B cell (primary cell): Measurements from ENCODE around the gene CD4. TPM values are rescaled to one million over a fixed set of nuclear protein-coding genes. Genes with fewer than 3 reads are reported as not detected.

Experiments
- ATAC-seq: fragments of 200-7000 bp; cut with Tn5 transposase; one replicate; pipeline ENCODE4 v1.10.0; 2021; ENCODE audit warnings: low read depth, mild to moderate bottlenecking, moderate number of reproducible peaks, moderate library complexity
- CTCF ChIA-PET: fragments of 350-600 bp; sonication (Branson Sonifier 250); formaldehyde crosslinking; loops from one replicate; lab custom pipeline; 2021; ENCODE audit warnings: antibody characterized with exemption, inconsistent platforms; lab: Charles Lee
- POLR2A ChIA-PET: fragments of 350-600 bp; sonication (Branson Sonifier 250); formaldehyde crosslinking; loops from one replicate; lab custom pipeline; 2021; ENCODE audit warnings: antibody characterized with exemption; lab: Charles Lee
- DNase-seq: peaks from one replicate; pipeline ENCODE4 v3.0.0; 2013
- H2AFZ ChIP-seq: 2 replicates; pipeline ENCODE4 v1.6.1; 2012; ENCODE audit warnings: mild to moderate bottlenecking, low read depth, low read length; ENCODE audit not compliant: insufficient read depth, poor library complexity, severe bottlenecking
- H3K27ac ChIP-seq, 2 donors: 1 replicate in 1 of 2; 2 replicates in 1 of 2; pipeline ENCODE4 v1.5.1; 2012 to 2013; ENCODE audit warnings: low read length in 2 of 2, mild to moderate bottlenecking in 2 of 2, moderate library complexity in 1 of 2
- H3K27me3 ChIP-seq, 4 experiments: fragments of 200-600 bp in 1 of 4; sonication (generic) in 1 of 4; replicated peaks in 1 of 4; 1 replicate in 2 of 4; 2 replicates in 2 of 4; pipeline versions ENCODE4 v1.6.1 to v1.7.0; 2013 to 2016; ENCODE audit warnings: low read length in 3 of 4, mild to moderate bottlenecking in 2 of 4, mixed read lengths in 1 of 4, moderate library complexity in 1 of 4; ENCODE audit not compliant: insufficient read depth in 4 of 4, control insufficient read depth in 3 of 4; ENCODE audit errors: control extremely low read depth in 1 of 4
- H3K36me3 ChIP-seq, 2 experiments: replicated peaks in 1 of 2; 1 replicate in 1 of 2; 2 replicates in 1 of 2; pipeline versions ENCODE4 v1.6.1 to v1.7.1; 2013; ENCODE audit warnings: low read length in 1 of 2; ENCODE audit not compliant: insufficient read depth in 2 of 2, control insufficient read depth in 1 of 2; ENCODE audit errors: control extremely low read depth in 1 of 2, extremely low read depth in 1 of 2
- H3K4me1 ChIP-seq, 2 donors: fragments of 200-600 bp in 1 of 2; sonication (generic) in 1 of 2; 1 replicate in 1 of 2; 2 replicates in 1 of 2; pipeline versions ENCODE4 v1.5.1 to v1.6.1; 2013 to 2017; ENCODE audit warnings: low read length in 2 of 2; ENCODE audit not compliant: control insufficient read depth in 2 of 2, insufficient read depth in 2 of 2
- H3K4me2 ChIP-seq: replicated peaks from 2 replicates; pipeline ENCODE3; 2012; ENCODE audit warnings: mild to moderate bottlenecking, low read depth, low read length; ENCODE audit not compliant: poor library complexity, severe bottlenecking
- H3K4me3 ChIP-seq, 5 experiments: fragments of 200-600 bp in 1 of 5; sonication (generic) in 1 of 5; 1 replicate in 3 of 5; 2 replicates in 2 of 5; pipeline versions ENCODE4 v1.5.1 to v1.7.0; 2011 to 2016; ENCODE audit warnings: low read length in 4 of 5, mild to moderate bottlenecking in 4 of 5, low read depth in 2 of 5, control low read depth in 1 of 5, moderate library complexity in 1 of 5; ENCODE audit not compliant: insufficient read depth in 1 of 5; ENCODE audit errors: control extremely low read depth in 1 of 5, extremely low read depth in 1 of 5
- H3K79me2 ChIP-seq: fragments of 200-600 bp; sonication (generic); one replicate; pipeline ENCODE4 v1.6.0; 2016; ENCODE audit warnings: low read length; ENCODE audit not compliant: control insufficient read depth, insufficient read depth
- H3K9ac ChIP-seq: fragments of 200-600 bp; sonication (generic); 2 replicates; pipeline ENCODE4 v1.6.1; 2017; ENCODE audit warnings: mild to moderate bottlenecking, low read length, moderate library complexity
- H3K9me3 ChIP-seq, 3 donors: one replicate each; pipeline versions ENCODE4 v1.6.1 to v1.7.1; 2013; ENCODE audit warnings: low read length in 2 of 3; ENCODE audit not compliant: control insufficient read depth in 2 of 3, insufficient read depth in 1 of 3; ENCODE audit errors: control extremely low read depth in 1 of 3
- H4K20me1 ChIP-seq: 2 replicates; pipeline ENCODE4 v1.6.0; 2012; ENCODE audit warnings: mild to moderate bottlenecking, low read length; ENCODE audit not compliant: insufficient read depth, control insufficient read depth, poor library complexity, severe bottlenecking
- H3K27ac Mint-ChIP-seq: one replicate; pipeline ENCODE4 v1.8.0; 2021; ENCODE audit warnings: mixed read lengths
- H3K27me3 Mint-ChIP-seq: one replicate; pipeline ENCODE4 v1.8.0; 2021; ENCODE audit warnings: mixed read lengths
- H3K4me1 Mint-ChIP-seq: one replicate; pipeline ENCODE4 v1.8.0; 2021; ENCODE audit warnings: mixed read lengths
- H3K4me3 Mint-ChIP-seq: one replicate; pipeline ENCODE4 v1.8.0; 2021; ENCODE audit warnings: mixed read lengths
- H3K9me3 Mint-ChIP-seq: one replicate; pipeline ENCODE4 v1.8.0; 2022; ENCODE audit warnings: mixed read lengths; ENCODE audit not compliant: insufficient read depth
- CTCF ChIP-seq: fragments of 200-600 bp; IDR thresholded peaks from one replicate; pipeline ENCODE4 v1.8.0; 2022; ENCODE audit warnings: antibody characterized with exemption, mild to moderate bottlenecking
- EZH2 ChIP-seq: IDR thresholded peaks from 2 replicates; pipeline ENCODE4 v1.6.1; 2012; ENCODE audit warnings: borderline replicate concordance, low read depth, mild to moderate bottlenecking, moderate library complexity, low read length; ENCODE audit not compliant: insufficient read depth, poor library complexity, severe bottlenecking
- WGBS: methylation state at CpG from one replicate; pipeline ENCODE4 v1.1.5; 2013; ENCODE audit warnings: missing lambda C conversion rate; ENCODE audit not compliant: insufficient coverage; 5-methylcytosine and 5-hydroxymethylcytosine counted together
- intact Hi-C: fragments of 100-400 bp; cut with micrococcal nuclease; formaldehyde crosslinking; loops from one replicate; pipeline ENCODE4 v1.10.0; 2022
- polyA plus RNA-seq: library from polyadenylated mRNA; depleted of rRNA; stranded (reverse); fragments of >200 nt; gene quantifications from 2 replicates; pipeline ENCODE4 v1.2.3, GENCODE V29; 2012
- total RNA-seq, 2 donors: library from RNA; stranded (reverse); fragments of 120-200 nt in 1 of 2; gene quantifications; 1 replicate in 1 of 2; 2 replicates in 1 of 2; pipeline versions ENCODE4 v1.2.3 to v1.2.4, GENCODE V29; 2013 to 2022

CD4 gene
- total and polyA plus RNA-seq, 2 donors (not counting 1 experiment from before 2014, with no cell fraction given), result 0.49 to 2.2 TPM

GRCh38 chr12:6779708-6780432 is 9.5 kb upstream of the CD4 start:
- no peak overlapping the region for H3K4me2 ChIP-seq
- ChIA-PET POLR2A (interaction anchor here (0.5 to 2.2 kb wide), 2 partner anchors 27 to 55 kb away, joined by 5 read pairs; partner anchors contain the start of gene MLF2), CTCF (interaction anchor here (0.7 to 7.8 kb wide), 12 partner anchors 12 to 216 kb away, joined by 3 to 109 read pairs (median 4); partner anchors contain the start of gene MLF2)
- H3K27ac ChIP-seq, result no peak overlapping the region
- no peak overlapping the region for H3K9ac ChIP-seq
- Mint-ChIP-seq H3K9me3 (no peaks in the 10 kb centered on the region), H3K27me3 (peaks cover 32% of the 10 kb centered on the region), H3K27ac (no peak overlapping the region), H3K4me3 (no peak overlapping the region), H3K4me1 (peaks cover 11% of the 10 kb centered on the region)
- WGBS, result 88% methylated on average over 4 of the region's 6 CpGs
- no peaks in the 10 kb centered on the region for H3K36me3 ChIP-seq
- intact Hi-C loops, result loop anchor here (1.0 to 2.0 kb wide), 5 partner anchors 27 to 226 kb away; partner anchors contain the start of genes MLF2 and ZNF384
- TF ChIP-seq EZH2 (no peak), CTCF (no peak)
- H3K27me3 ChIP-seq, result peaks cover 0 to 32% (median 22%) of the 10 kb centered on the region in 4 experiments
- H3K79me2 ChIP-seq, result no peaks in the 10 kb centered on the region
- peaks cover 9 to 14% of the 10 kb centered on the region in 2 donors for H3K4me1 ChIP-seq
- no peaks in the 10 kb centered on the region for H4K20me1 ChIP-seq
- H2AFZ ChIP-seq, result no peak overlapping the region
- no peak overlapping the region for H3K4me3 ChIP-seq
- no peak for DNase-seq
- peaks cover 0 to 6% (median 0%) of the 10 kb centered on the region in 3 donors for H3K9me3 ChIP-seq
- no peak for ATAC-seq

- no peak overlapping the region for H3K9ac ChIP-seq
- intact Hi-C loops, result no loop called here
These were observed 8.8 kb upstream of the CD4 start for GRCh38 chr12:6780573-6780972.

More at GRCh38 chr12:6780573-6780972, 8.8 kb upstream of the CD4 start:
- Mint-ChIP-seq H3K27ac (no peak overlapping the region), H3K9me3 (no peaks in the 10 kb centered on the region), H3K4me1 (peaks cover 11% of the 10 kb centered on the region), H3K4me3 (no peak overlapping the region), H3K27me3 (peaks cover 25% of the 10 kb centered on the region)
- ChIA-PET POLR2A (interaction anchor here (0.5 to 2.2 kb wide), 2 partner anchors 28 to 56 kb away, joined by 5 read pairs; partner anchors contain the start of gene MLF2), CTCF (interaction anchor here (0.7 to 7.8 kb wide), 10 partner anchors 12 to 102 kb away, joined by 3 to 109 read pairs (median 4); partner anchors contain the start of genes COPS7A and MLF2)
- WGBS, result no CpG with 5 or more reads among the region's 6 CpGs
- DNase-seq (no peak), ATAC-seq (no peak)
- H3K4me2 ChIP-seq, result no peak overlapping the region
- H3K4me1 ChIP-seq, result peaks cover 7 to 14% of the 10 kb centered on the region in 2 donors
- no peaks in the 10 kb centered on the region for H3K36me3 ChIP-seq
- no peaks in the 10 kb centered on the region for H3K9me3 ChIP-seq
- H4K20me1 ChIP-seq, result no peaks in the 10 kb centered on the region
- H3K4me3 ChIP-seq, result no peak overlapping the region
- TF ChIP-seq EZH2 (no peak), CTCF (no peak)
- peaks cover 0 to 25% (median 15%) of the 10 kb centered on the region in 4 experiments for H3K27me3 ChIP-seq
- no peak overlapping the region for H3K27ac ChIP-seq
- no peaks in the 10 kb centered on the region for H3K79me2 ChIP-seq
- H2AFZ ChIP-seq, result no peak overlapping the region
